ENCODE data around the gene HES5.

HES5 gene

DNA sequence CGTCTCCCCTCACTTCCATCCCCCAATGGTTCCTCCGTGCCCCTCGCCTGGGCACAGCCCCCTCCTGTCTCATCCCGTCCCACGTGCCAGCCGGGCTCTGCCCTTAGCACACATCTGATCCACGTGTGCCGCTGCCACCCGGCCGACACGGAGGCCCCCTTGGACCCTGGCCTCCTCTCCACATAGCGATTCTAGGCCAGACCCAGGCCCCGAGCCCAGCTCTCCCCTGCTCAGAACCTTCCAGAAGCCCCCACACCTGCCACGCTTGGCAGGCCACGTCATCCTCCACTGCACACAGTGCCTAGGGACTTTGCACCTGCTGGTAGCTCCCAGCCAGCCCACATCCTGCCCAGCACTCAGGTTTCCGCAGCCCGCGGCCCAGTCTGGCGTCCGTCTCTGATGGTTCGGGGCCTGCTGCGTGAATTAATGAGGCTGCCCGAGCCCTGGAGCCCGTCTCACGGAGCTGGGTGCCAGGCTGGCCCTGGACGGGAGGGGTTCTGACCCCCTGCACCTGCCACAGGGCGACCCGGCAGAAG is 33.9 kb downstream of the HES5 start:
- H3K27ac ChIP-seq (ENCODE audit: low read depth, low read length), result no peak overlapping the region
- H3K36me3 ChIP-seq (ENCODE audit: control insufficient read depth in 5 of 5, insufficient read depth in 5 of 5, low read length in 5 of 5), result no peaks in the 10 kb centered on the region

DNA sequence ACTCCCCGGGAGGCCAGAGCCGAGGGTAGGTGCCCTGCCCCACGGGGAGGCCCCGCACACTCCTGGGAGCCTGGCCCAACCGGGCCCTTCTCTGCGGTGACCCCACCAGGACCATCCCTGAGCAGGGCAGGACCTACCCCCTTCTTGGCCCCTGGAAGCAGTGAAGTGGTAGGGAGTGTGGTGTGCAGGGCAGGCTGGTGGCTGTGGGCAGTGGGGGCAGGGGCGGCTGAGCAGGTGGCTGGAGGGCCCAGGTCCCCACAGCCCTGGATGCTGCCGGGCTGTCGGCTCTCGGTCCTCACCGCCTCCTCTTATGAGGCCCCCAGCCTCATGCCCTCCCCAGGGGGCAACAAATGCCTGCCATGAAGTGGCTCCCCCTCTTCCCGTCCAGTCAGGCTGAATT is 34.5 kb downstream of the HES5 start:
- H3K27ac ChIP-seq (ENCODE audit: low read depth, low read length), result no peak overlapping the region
- H3K4me1 ChIP-seq (ENCODE audit: control insufficient read depth in 5 of 5, insufficient read depth in 5 of 5, low read length in 5 of 5), result peaks cover 0 to 4% (median 0%) of the 10 kb centered on the region in 5 donors
- H3K4me3 ChIP-seq (ENCODE audit: low read depth in 1 of 5, low read length in 5 of 5), result no peak overlapping the region
- no peaks in the 10 kb centered on the region for H3K9me3 ChIP-seq (ENCODE audit: control insufficient read depth in 5 of 5, low read length in 5 of 5)
- no peaks in the 10 kb centered on the region for H3K36me3 ChIP-seq (ENCODE audit: control insufficient read depth in 5 of 5, insufficient read depth in 5 of 5, low read length in 5 of 5)
- peaks cover 19 to 51% (median 45%) of the 10 kb centered on the region in 5 donors for H3K27me3 ChIP-seq (ENCODE audit: control insufficient read depth in 5 of 5, insufficient read depth in 4 of 5, low read length in 5 of 5)
- no peak overlapping the region for H3K9ac ChIP-seq (ENCODE audit: low read length in 5 of 5)

More for the DNA sequence above, 33.9 kb downstream of the HES5 start:
- H3K4me1 ChIP-seq (ENCODE audit: control insufficient read depth in 5 of 5, insufficient read depth in 5 of 5, low read length in 5 of 5), result peaks cover 0 to 4% (median 0%) of the 10 kb centered on the region in 5 donors
- peaks cover 21 to 52% (median 47%) of the 10 kb centered on the region in 5 donors for H3K27me3 ChIP-seq (ENCODE audit: control insufficient read depth in 5 of 5, insufficient read depth in 4 of 5, low read length in 5 of 5)
- H3K9me3 ChIP-seq (ENCODE audit: control insufficient read depth in 5 of 5, low read length in 5 of 5), result no peaks in the 10 kb centered on the region
- H3K9ac ChIP-seq (ENCODE audit: low read length in 5 of 5), result no peak overlapping the region
- no peak overlapping the region for H3K4me3 ChIP-seq (ENCODE audit: low read depth in 1 of 5, low read length in 5 of 5)

DNA sequence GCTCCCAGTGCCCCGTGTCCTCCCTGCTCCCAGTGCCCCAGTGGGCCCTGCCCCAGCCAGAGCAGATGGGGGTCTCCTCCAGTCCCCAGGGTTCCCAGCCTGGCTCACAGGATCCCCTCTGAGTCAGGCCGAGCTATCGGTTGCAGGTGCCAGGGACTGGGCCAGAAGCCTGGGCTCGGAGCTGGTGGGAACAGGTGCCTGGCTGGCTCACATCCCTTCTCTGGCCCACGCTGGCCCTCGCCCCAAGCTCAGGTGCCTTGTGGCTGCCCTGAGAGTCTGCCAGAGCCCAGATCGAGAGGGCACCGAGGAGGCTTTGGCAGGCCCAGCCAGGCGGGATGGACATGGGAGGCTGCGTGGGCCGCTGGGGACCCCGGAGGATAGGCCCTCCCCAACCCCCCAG is 35.0 kb downstream of the HES5 start:
- no peak overlapping the region for H3K9ac ChIP-seq (ENCODE audit: low read length in 5 of 5)
- no peaks in the 10 kb centered on the region for H3K36me3 ChIP-seq (ENCODE audit: control insufficient read depth in 5 of 5, insufficient read depth in 5 of 5, low read length in 5 of 5)
- no peak overlapping the region for H3K27ac ChIP-seq (ENCODE audit: low read depth, low read length)
- peaks cover 16 to 47% (median 43%) of the 10 kb centered on the region in 5 donors for H3K27me3 ChIP-seq (ENCODE audit: control insufficient read depth in 5 of 5, insufficient read depth in 4 of 5, low read length in 5 of 5)
- H3K4me1 ChIP-seq (ENCODE audit: control insufficient read depth in 5 of 5, insufficient read depth in 5 of 5, low read length in 5 of 5), result peaks cover 0 to 1% (median 0%) of the 10 kb centered on the region in 5 donors
- H3K9me3 ChIP-seq (ENCODE audit: control insufficient read depth in 5 of 5, low read length in 5 of 5), result no peaks in the 10 kb centered on the region
- no peak overlapping the region for H3K4me3 ChIP-seq (ENCODE audit: low read depth in 1 of 5, low read length in 5 of 5)

GRCh38 chr1:2494323-2494693 is 35.8 kb downstream of the HES5 start:
- peaks cover under 1 to 4% (median 4%) of the 10 kb centered on the region in 5 donors for H3K9me3 ChIP-seq (ENCODE audit: control insufficient read depth in 5 of 5, low read length in 5 of 5)
- no peak overlapping the region for H3K9ac ChIP-seq (ENCODE audit: low read length in 5 of 5)
- no peaks in the 10 kb centered on the region for H3K36me3 ChIP-seq (ENCODE audit: control insufficient read depth in 5 of 5, insufficient read depth in 5 of 5, low read length in 5 of 5)
- H3K27ac ChIP-seq (ENCODE audit: low read depth, low read length), result no peak overlapping the region
- peaks cover 14 to 44% (median 37%) of the 10 kb centered on the region in 5 donors for H3K27me3 ChIP-seq (ENCODE audit: control insufficient read depth in 5 of 5, insufficient read depth in 4 of 5, low read length in 5 of 5)
- no peaks in the 10 kb centered on the region for H3K4me1 ChIP-seq (ENCODE audit: control insufficient read depth in 5 of 5, insufficient read depth in 5 of 5, low read length in 5 of 5)
- no peak overlapping the region for H3K4me3 ChIP-seq (ENCODE audit: low read depth in 1 of 5, low read length in 5 of 5)

- no peaks in the 10 kb centered on the region for H3K4me1 ChIP-seq (ENCODE audit: control insufficient read depth in 5 of 5, insufficient read depth in 5 of 5, low read length in 5 of 5)
- H3K9me3 ChIP-seq (ENCODE audit: control insufficient read depth in 5 of 5, low read length in 5 of 5), result peaks cover 4 to 9% (median 9%) of the 10 kb centered on the region in 5 donors
- H3K27ac ChIP-seq (ENCODE audit: low read depth, low read length), result no peak overlapping the region
- no peak overlapping the region for H3K9ac ChIP-seq (ENCODE audit: low read length in 5 of 5)
- peaks cover 9 to 39% (median 33%) of the 10 kb centered on the region in 5 donors for H3K27me3 ChIP-seq (ENCODE audit: control insufficient read depth in 5 of 5, insufficient read depth in 4 of 5, low read length in 5 of 5)
- H3K4me3 ChIP-seq (ENCODE audit: low read depth in 1 of 5, low read length in 5 of 5), result no peak overlapping the region
- H3K36me3 ChIP-seq (ENCODE audit: control insufficient read depth in 5 of 5, insufficient read depth in 5 of 5, low read length in 5 of 5), result no peaks in the 10 kb centered on the region
These were observed 36.3 kb downstream of the HES5 start for GRCh38 chr1:2493691-2494322.

DNA sequence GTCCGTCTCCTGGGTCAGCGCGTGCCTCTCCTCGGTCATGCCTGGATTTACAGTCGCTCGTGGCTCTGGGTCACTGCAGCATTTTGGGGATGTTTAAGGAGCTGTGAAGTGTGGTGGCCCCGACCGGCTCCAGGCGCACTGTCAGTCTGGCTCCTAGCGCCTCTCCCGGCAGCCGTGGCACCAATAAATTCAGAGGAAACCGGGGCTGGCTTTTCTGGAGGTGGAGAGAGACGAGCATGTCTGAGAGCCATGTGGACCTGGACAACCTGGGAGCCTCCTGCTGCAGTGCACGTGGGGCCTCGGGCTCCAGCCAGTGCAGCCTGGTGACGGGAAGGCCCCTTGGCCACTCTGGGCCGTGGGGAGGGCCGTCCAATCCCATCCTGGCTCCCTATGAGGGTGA is 36.8 kb downstream of the HES5 start:
- H3K36me3 ChIP-seq (ENCODE audit: control insufficient read depth in 5 of 5, insufficient read depth in 5 of 5, low read length in 5 of 5), result no peaks in the 10 kb centered on the region
- no peaks in the 10 kb centered on the region for H3K4me1 ChIP-seq (ENCODE audit: control insufficient read depth in 5 of 5, insufficient read depth in 5 of 5, low read length in 5 of 5)
- H3K27me3 ChIP-seq (ENCODE audit: control insufficient read depth in 5 of 5, insufficient read depth in 4 of 5, low read length in 5 of 5), result peaks cover 7 to 36% (median 31%) of the 10 kb centered on the region in 5 donors
- no peak overlapping the region for H3K27ac ChIP-seq (ENCODE audit: low read depth, low read length)
- no peak overlapping the region for H3K4me3 ChIP-seq (ENCODE audit: low read depth in 1 of 5, low read length in 5 of 5)
- peaks cover 6 to 15% (median 15%) of the 10 kb centered on the region in 5 donors for H3K9me3 ChIP-seq (ENCODE audit: control insufficient read depth in 5 of 5, low read length in 5 of 5)
- H3K9ac ChIP-seq (ENCODE audit: low read length in 5 of 5), result no peak overlapping the region

- Histone ChIP-seq H3K27me3 (ENCODE audit: control insufficient read depth in 5 of 5, insufficient read depth in 4 of 5, low read length in 5 of 5) (peaks cover 7 to 36% (median 25%) of the 10 kb centered on the region in 5 donors), H3K9me3 (ENCODE audit: control insufficient read depth in 5 of 5, low read length in 5 of 5) (peaks cover 6 to 22% (median 18%) of the 10 kb centered on the region in 5 donors), H3K36me3 (ENCODE audit: control insufficient read depth in 5 of 5, insufficient read depth in 5 of 5, low read length in 5 of 5) (no peaks in the 10 kb centered on the region), H3K4me3 (ENCODE audit: low read depth in 1 of 5, low read length in 5 of 5) (no peak overlapping the region), H3K27ac (ENCODE audit: low read depth, low read length) (no peak overlapping the region), H3K4me1 (ENCODE audit: control insufficient read depth in 5 of 5, insufficient read depth in 5 of 5, low read length in 5 of 5) (no peaks in the 10 kb centered on the region), H3K9ac (ENCODE audit: low read length in 5 of 5) (no peak overlapping the region)
These were observed 38.0 kb downstream of the HES5 start for GRCh38 chr1:2492091-2492490.

DNA sequence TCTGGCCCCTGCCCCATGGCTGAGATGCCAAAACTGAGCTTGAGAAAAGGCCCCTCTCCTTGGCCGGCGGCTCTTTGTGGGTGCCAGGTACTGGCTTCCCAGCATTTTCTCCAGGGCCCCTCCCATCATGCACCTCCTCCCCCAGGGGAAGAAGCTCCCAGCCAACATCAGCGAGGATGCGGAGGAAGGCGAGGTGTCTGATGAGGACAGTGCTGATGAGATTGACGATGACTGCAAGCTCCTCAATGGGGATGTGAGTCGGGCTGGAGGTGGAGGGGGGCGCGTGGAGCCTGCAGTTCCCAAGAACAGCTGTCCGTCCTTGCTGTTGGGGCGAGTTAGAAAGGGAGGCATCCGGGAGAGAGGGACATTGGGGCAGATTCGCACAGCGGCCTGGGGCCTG is 40.4 kb downstream of the HES5 start:
- H3K4me3 ChIP-seq (ENCODE audit: low read depth in 1 of 5, low read length in 5 of 5), result no peak overlapping the region
- H3K27ac ChIP-seq (ENCODE audit: low read depth, low read length), result no peak overlapping the region
- no peaks in the 10 kb centered on the region for H3K4me1 ChIP-seq (ENCODE audit: control insufficient read depth in 5 of 5, insufficient read depth in 5 of 5, low read length in 5 of 5)
- peaks cover 6 to 22% (median 18%) of the 10 kb centered on the region in 5 donors for H3K9me3 ChIP-seq (ENCODE audit: control insufficient read depth in 5 of 5, low read length in 5 of 5)
- peaks cover 7 to 46% (median 19%) of the 10 kb centered on the region in 5 donors for H3K27me3 ChIP-seq (ENCODE audit: control insufficient read depth in 5 of 5, insufficient read depth in 4 of 5, low read length in 5 of 5)
- no peaks in the 10 kb centered on the region for H3K36me3 ChIP-seq (ENCODE audit: control insufficient read depth in 5 of 5, insufficient read depth in 5 of 5, low read length in 5 of 5)
- H3K9ac ChIP-seq (ENCODE audit: low read length in 5 of 5), result no peak overlapping the region

DNA sequence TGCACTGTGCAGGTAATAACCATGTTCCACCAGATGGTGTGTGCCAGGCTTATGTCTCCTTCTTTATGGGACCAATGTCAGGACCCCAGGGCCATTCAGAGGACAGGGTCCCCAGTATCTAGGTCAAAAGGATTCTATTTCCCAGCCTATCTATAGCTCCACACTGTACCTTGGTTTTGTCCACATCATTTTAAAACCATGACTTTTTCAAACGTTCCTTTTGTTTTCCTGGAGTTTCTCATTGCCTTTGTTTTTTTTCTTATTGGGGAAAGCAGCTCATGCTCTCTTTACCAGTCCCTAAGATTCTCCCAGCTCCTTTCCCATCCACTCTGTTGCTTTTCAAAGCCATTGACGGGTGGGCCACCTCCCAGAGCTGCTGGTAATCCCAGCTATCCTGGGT is 41.4 kb downstream of the HES5 start:
- H3K9me3 ChIP-seq (ENCODE audit: control insufficient read depth in 5 of 5, low read length in 5 of 5), result peaks cover 6 to 22% (median 18%) of the 10 kb centered on the region in 5 donors
- H3K9ac ChIP-seq (ENCODE audit: low read length in 5 of 5), result no peak overlapping the region
- no peaks in the 10 kb centered on the region for H3K36me3 ChIP-seq (ENCODE audit: control insufficient read depth in 5 of 5, insufficient read depth in 5 of 5, low read length in 5 of 5)
- no peaks in the 10 kb centered on the region for H3K4me1 ChIP-seq (ENCODE audit: control insufficient read depth in 5 of 5, insufficient read depth in 5 of 5, low read length in 5 of 5)
- H3K27ac ChIP-seq (ENCODE audit: low read depth, low read length), result no peak overlapping the region
- peaks cover 7 to 42% (median 17%) of the 10 kb centered on the region in 5 donors for H3K27me3 ChIP-seq (ENCODE audit: control insufficient read depth in 5 of 5, insufficient read depth in 4 of 5, low read length in 5 of 5)
- H3K4me3 ChIP-seq (ENCODE audit: low read depth in 1 of 5, low read length in 5 of 5), result no peak overlapping the region

- no peaks in the 10 kb centered on the region for H3K36me3 ChIP-seq (ENCODE audit: control insufficient read depth in 5 of 5, insufficient read depth in 5 of 5, low read length in 5 of 5)
- no peak overlapping the region for H3K9ac ChIP-seq (ENCODE audit: low read length in 5 of 5)
- H3K4me3 ChIP-seq (ENCODE audit: low read depth in 1 of 5, low read length in 5 of 5), result no peak overlapping the region
- no peak overlapping the region for H3K27ac ChIP-seq (ENCODE audit: low read depth, low read length)
- H3K27me3 ChIP-seq (ENCODE audit: control insufficient read depth in 5 of 5, insufficient read depth in 4 of 5, low read length in 5 of 5), result peaks cover 3 to 27% (median 4%) of the 10 kb centered on the region in 5 donors
- peaks cover 6 to 22% (median 18%) of the 10 kb centered on the region in 5 donors for H3K9me3 ChIP-seq (ENCODE audit: control insufficient read depth in 5 of 5, low read length in 5 of 5)
- H3K4me1 ChIP-seq (ENCODE audit: control insufficient read depth in 5 of 5, insufficient read depth in 5 of 5, low read length in 5 of 5), result no peaks in the 10 kb centered on the region
These were observed 43.5 kb downstream of the HES5 start for GRCh38 chr1:2486558-2486957.
